HCT116 (cell line): Measurements from ENCODE around the gene SLTM. TPM values are rescaled to one million over a fixed set of nuclear protein-coding genes. Genes with fewer than 3 reads are reported as not detected.

Experiments used
- ATAC-seq: fragments of 200-7000 bp; cut with Tn5 transposase; 2 replicates; pipeline ENCODE4 v1.9.1; 2020; ENCODE audit warnings: mild to moderate bottlenecking, moderate library complexity
- BruUV-seq: library from RNA; stranded (reverse); fragments of 400-500 nt; replicated peaks from 2 replicates; lab custom pipeline; 2021; lab: Mats Ljungman, UMichigan
- CTCF ChIA-PET: fragments of 300-600 bp; sonication (Branson Sonifier 250); formaldehyde crosslinking; loops from one replicate; lab custom pipeline; 2021; ENCODE audit warnings: antibody characterized with exemption; lab: Charles Lee
- POLR2A ChIA-PET: fragments of 300-600, 350-600 bp; sonication (Branson Sonifier 250); formaldehyde crosslinking; loops from one replicate; lab custom pipeline; 2021; ENCODE audit warnings: antibody characterized with exemption; lab: Charles Lee
- RAD21 ChIA-PET, 2 experiments: fragments of 300-600 bp; sonication (Branson Sonifier 250); formaldehyde crosslinking; loops; one replicate each; lab custom pipeline; 2023; ENCODE audit warnings: low total read pairs in 2 of 2; ENCODE audit not compliant: uncharacterized antibody in 2 of 2, unreplicated experiment in 2 of 2, low non-redundant PET in 1 of 2; lab: Charles Lee
- DNase-seq: peaks from one replicate; pipeline ENCODE4 v3.0.0-alpha.2; 2010; ENCODE audit warnings: low read depth, low spot score
- H2AFZ ChIP-seq: fragments of 200-600 bp; shearing (Covaris generic), sonication (generic); 2 replicates; pipeline ENCODE4 v1.6.1; 2017; ENCODE audit warnings: low read depth, mixed run types, mixed read lengths, antibody characterized with exemption, low read length; ENCODE audit not compliant: poor library complexity, severe bottlenecking
- H3K27ac ChIP-seq: 2 replicates; pipeline ENCODE4 v1.5.1; 2012; ENCODE audit warnings: low read depth, low read length
- H3K27me3 ChIP-seq: fragments of 200-600 bp; sonication (generic); 2 replicates; pipeline ENCODE4 v1.6.1; 2016; ENCODE audit warnings: mixed run types, low read length, mixed read lengths; ENCODE audit not compliant: insufficient read depth
- H3K36me3 ChIP-seq, 2 experiments: fragments of 200-500 bp in 1 of 2; fragments of 200-600 bp in 1 of 2; sonication (Bioruptor generic) in 1 of 2; sonication (generic) in 1 of 2; 2 replicates each; pipeline versions ENCODE4 v1.5.1 to v1.6.1; 2014 to 2016; ENCODE audit warnings: low read length in 2 of 2, inconsistent platforms in 1 of 2, mixed read lengths in 1 of 2, mixed run types in 1 of 2; ENCODE audit not compliant: insufficient read depth in 2 of 2, control insufficient read depth in 1 of 2
- H3K4me1 ChIP-seq, 2 experiments: fragments of 200-600 bp in 1 of 2; sonication (generic) in 1 of 2; 2 replicates each; pipeline versions ENCODE4 v1.5.1 to v1.6.1; 2012 to 2017; ENCODE audit warnings: low read length in 2 of 2, inconsistent platforms in 1 of 2, mild to moderate bottlenecking in 1 of 2, mixed read lengths in 1 of 2, mixed run types in 1 of 2, moderate library complexity in 1 of 2; ENCODE audit not compliant: insufficient read depth in 2 of 2, control insufficient read depth in 1 of 2
- H3K4me2 ChIP-seq: fragments of 200-600 bp; sonication (generic); 2 replicates; pipeline ENCODE4 v1.6.1; 2017; ENCODE audit warnings: mixed run types, low read length, mixed read lengths
- H3K4me3 ChIP-seq, 2 experiments: fragments of 200-600 bp in 1 of 2; sonication (generic) in 1 of 2; replicated peaks in 1 of 2; 2 replicates each; pipeline ENCODE4 v1.5.1; 2011 to 2016; ENCODE audit warnings: low read length in 2 of 2, control low read depth in 1 of 2, low read depth in 1 of 2, mild to moderate bottlenecking in 1 of 2, mixed read lengths in 1 of 2, mixed run types in 1 of 2
- H3K79me2 ChIP-seq: fragments of 200-600 bp; sonication (generic); 2 replicates; pipeline ENCODE4 v1.6.1; 2017; ENCODE audit warnings: mild to moderate bottlenecking, mixed run types, low read length, moderate library complexity, mixed read lengths; ENCODE audit not compliant: insufficient read depth
- H3K9ac ChIP-seq: fragments of 200-600 bp; sonication (generic); 2 replicates; pipeline ENCODE4 v1.6.1; 2016; ENCODE audit warnings: low read length, mixed read lengths
- H3K9me2 ChIP-seq: fragments of 200-600 bp; sonication (generic), shearing (Covaris generic); 2 replicates; pipeline ENCODE4 v1.6.1; 2017; ENCODE audit warnings: mixed run types, mild to moderate bottlenecking, moderate library complexity; ENCODE audit not compliant: insufficient read depth
- H3K9me3 ChIP-seq, 2 experiments: fragments of 200-500 bp in 1 of 2; fragments of 200-600 bp in 1 of 2; sonication (Bioruptor generic) in 1 of 2; sonication (generic) in 1 of 2; 2 replicates each; pipeline ENCODE4 v1.6.1; 2014 to 2017; ENCODE audit warnings: low read length in 2 of 2, mixed read lengths in 2 of 2, inconsistent platforms in 1 of 2, low read depth in 1 of 2, mild to moderate bottlenecking in 1 of 2, mixed run types in 1 of 2, moderate library complexity in 1 of 2; ENCODE audit not compliant: control insufficient read depth in 1 of 2, insufficient read depth in 1 of 2
- H4K20me1 ChIP-seq: fragments of 200-600 bp; sonication (generic), shearing (Covaris generic); 2 replicates; pipeline ENCODE4 v1.6.1; 2017; ENCODE audit warnings: mixed run types, mild to moderate bottlenecking, moderate library complexity; ENCODE audit not compliant: insufficient read depth
- CBX3 ChIP-seq: IDR thresholded peaks from 2 replicates; pipeline ENCODE4 v1.6.1; 2012; ENCODE audit warnings: low read depth
- CEBPB ChIP-seq: IDR thresholded peaks from 2 replicates; pipeline ENCODE4 v1.6.1; 2012; ENCODE audit warnings: low read depth
- EGR1 ChIP-seq: IDR thresholded peaks from 2 replicates; pipeline ENCODE4 v1.6.1; 2012; ENCODE audit warnings: low read depth
- ELF1 ChIP-seq: IDR thresholded peaks from 2 replicates; pipeline ENCODE4 v1.6.1; 2012; ENCODE audit warnings: low read depth, borderline replicate concordance
- EZH2 ChIP-seq: fragments of 200-600 bp; sonication (generic); IDR thresholded peaks from 2 replicates; pipeline ENCODE4 v1.6.1; 2017; ENCODE audit warnings: antibody characterized with exemption, mixed run types
- FOSL1 ChIP-seq: IDR thresholded peaks from 2 replicates; pipeline ENCODE4 v1.6.1; 2012; ENCODE audit warnings: low read depth
- JUND ChIP-seq: IDR thresholded peaks from 2 replicates; pipeline ENCODE4 v1.6.1; 2012
- POLR2A ChIP-seq: IDR thresholded peaks from 2 replicates; pipeline ENCODE4 v1.7.0; 2011; ENCODE audit warnings: borderline replicate concordance; ENCODE audit not compliant: insufficient read depth, insufficient read length; ENCODE audit errors: extremely low read depth
- POLR2AphosphoS5 ChIP-seq: IDR thresholded peaks from 2 replicates; pipeline ENCODE4 v1.6.1; 2011; ENCODE audit warnings: mild to moderate bottlenecking, low read depth, low read length, moderate library complexity
- RAD21 ChIP-seq: IDR thresholded peaks from 2 replicates; pipeline ENCODE4 v1.6.1; 2012; ENCODE audit warnings: low read depth, mild to moderate bottlenecking
- SIN3A ChIP-seq: IDR thresholded peaks from 2 replicates; pipeline ENCODE4 v1.6.1; 2012; ENCODE audit warnings: low read depth
- TCF7L2 ChIP-seq: IDR thresholded peaks from 2 replicates; pipeline ENCODE4 v1.7.0; 2011; ENCODE audit warnings: borderline replicate concordance, inconsistent platforms; ENCODE audit not compliant: insufficient read depth, insufficient read length; ENCODE audit errors: extremely low read depth
- YY1 ChIP-seq: IDR thresholded peaks from 2 replicates; pipeline ENCODE4 v1.6.1; 2011; ENCODE audit warnings: low read length, low read depth, moderate library complexity, mild to moderate bottlenecking; ENCODE audit not compliant: insufficient replicate concordance; ENCODE audit errors: extremely low read depth
- ZFX ChIP-seq: fragments of 450-650 bp; IDR thresholded peaks from 2 replicates; pipeline ENCODE4 v1.6.1; 2017
- ZNF274 ChIP-seq: fragments of 200-500 bp; sonication (Bioruptor generic); IDR thresholded peaks from 2 replicates; pipeline ENCODE4 v1.6.1; 2014; ENCODE audit warnings: mild to moderate bottlenecking, low read depth, low read length, inconsistent platforms
- intact Hi-C: fragments of 100-400 bp; cut with micrococcal nuclease; formaldehyde crosslinking; loops from 2 replicates; pipeline ENCODE4 v1.10.0; 2022
- total RNA-seq: library from RNA; stranded (reverse); gene quantifications from one replicate; pipeline ENCODE4 v1.2.1, GENCODE V29; 2021; ENCODE audit not compliant: unreplicated experiment
- TF ChIP-seq, protein P1 (sequence below): IDR thresholded peaks from 2 replicates; pipeline ENCODE4 v1.6.1; 2012
- TF ChIP-seq, protein P2 (sequence below): IDR thresholded peaks from 2 replicates; pipeline ENCODE4 v1.6.1; 2012
- TF ChIP-seq, protein P3 (sequence below), 3 experiments: fragments of 200-600 bp in 1 of 3; sonication (generic) in 1 of 3; IDR thresholded peaks in 2 of 3; conservative IDR thresholded peaks in 1 of 3; 2 replicates each; pipeline ENCODE4 v1.5.1; 2012 to 2017; ENCODE audit warnings: low read depth in 2 of 3, low read length in 2 of 3, antibody characterized with exemption in 1 of 3, borderline replicate concordance in 1 of 3, control low read depth in 1 of 3, mild to moderate bottlenecking in 1 of 3, mixed read lengths in 1 of 3, mixed run types in 1 of 3, moderate library complexity in 1 of 3; ENCODE audit not compliant: insufficient read depth in 1 of 3

SLTM gene
- total RNA-seq, 1 experiment from 2014 or later = 88.7 TPM

DNA sequence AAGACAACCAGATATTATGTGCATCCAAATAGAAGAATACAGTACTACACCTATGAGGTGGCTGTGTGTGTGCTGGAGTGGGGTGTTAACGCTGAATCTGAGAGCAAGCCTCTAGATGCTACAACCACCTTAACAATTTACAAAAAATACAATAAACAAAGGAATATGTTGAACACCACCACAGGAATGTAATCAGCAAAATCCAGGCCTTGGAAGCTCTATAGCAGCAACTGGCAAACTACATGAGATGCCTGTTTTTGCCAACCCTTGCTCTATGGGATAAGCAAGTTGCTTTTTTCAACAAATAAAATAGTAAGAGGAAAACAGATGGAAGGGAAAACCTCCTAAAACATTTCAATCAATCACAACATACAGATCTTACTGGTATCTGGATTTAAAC is 23.9 kb downstream of the SLTM start:
- RAD21 ChIA-PET = no interaction called here
- Histone ChIP-seq H3K9ac (no peak overlapping the region), H3K36me3 (peaks cover 25 to 35% of the 10 kb centered on the region in 2 experiments), H3K9me3 (no peaks in the 10 kb centered on the region), H3K4me2 (no peak overlapping the region), H3K9me2 (no peaks in the 10 kb centered on the region), H2AFZ (no peak overlapping the region), H3K79me2 (peaks cover 91% of the 10 kb centered on the region), H3K27me3 (no peaks in the 10 kb centered on the region), H4K20me1 (peaks cover 7% of the 10 kb centered on the region), H3K27ac (no peak overlapping the region), H3K4me3 (no peak overlapping the region), H3K4me1 (no peaks in the 10 kb centered on the region)
- POLR2A ChIA-PET = no interaction called here
- no peak for TF ChIP-seq POLR2AphosphoS5
- TF ChIP-seq, protein P1, sequence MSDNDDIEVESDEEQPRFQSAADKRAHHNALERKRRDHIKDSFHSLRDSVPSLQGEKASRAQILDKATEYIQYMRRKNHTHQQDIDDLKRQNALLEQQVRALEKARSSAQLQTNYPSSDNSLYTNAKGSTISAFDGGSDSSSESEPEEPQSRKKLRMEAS = no peak
- TF ChIP-seq YY1 = no peak
- TF ChIP-seq CBX3 = no peak
- TF ChIP-seq SIN3A = no peak
- no peak for TF ChIP-seq EZH2
- no peak for TF ChIP-seq TCF7L2
- TF ChIP-seq ZNF274 = no peak
- BruUV-seq = no TSS peak
- ATAC-seq (no peak), DNase-seq (no peak)
- intact Hi-C loops = no loop called here
- CTCF ChIA-PET = no interaction called here

DNA sequence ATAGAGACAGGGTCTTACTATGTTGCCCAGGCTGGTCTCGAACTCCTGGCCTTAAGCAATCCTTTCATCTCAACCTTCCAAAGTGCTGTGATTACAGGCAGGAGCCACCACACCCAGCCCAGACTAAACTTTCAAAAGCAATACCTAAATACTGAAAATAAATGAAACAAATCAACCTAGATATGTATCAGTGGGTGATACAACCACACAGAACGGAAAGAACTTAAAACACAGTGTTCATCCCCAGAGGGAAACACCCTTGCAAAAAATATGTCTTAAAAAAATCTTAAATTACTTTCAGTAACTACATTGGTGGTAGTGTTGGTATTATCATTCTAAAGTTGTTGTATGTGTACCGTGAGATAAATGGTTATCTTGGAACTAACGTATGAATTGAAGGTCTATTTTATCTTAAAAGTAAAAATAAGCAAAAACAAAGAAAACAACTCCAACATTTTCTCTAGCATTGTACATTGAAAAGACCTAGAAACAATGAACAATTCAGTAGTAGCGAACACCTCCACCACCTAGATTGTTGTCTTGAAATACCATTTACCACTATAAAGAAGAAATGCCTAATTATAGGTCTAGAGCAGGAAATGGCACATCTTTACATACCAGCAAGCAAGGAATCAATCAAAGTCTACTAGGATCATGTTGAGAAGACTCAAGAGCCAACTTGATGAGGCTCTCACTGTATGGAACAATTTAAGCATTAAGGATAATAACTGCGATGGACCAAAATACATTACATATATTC is 24.7 kb downstream of the SLTM start:
- no TSS peak for BruUV-seq
- no peak overlapping the region for H3K4me2 ChIP-seq
- H3K9ac ChIP-seq = no peak overlapping the region
- intact Hi-C loops = no loop called here
- no peaks in the 10 kb centered on the region for H3K9me2 ChIP-seq
- no peaks in the 10 kb centered on the region for H3K9me3 ChIP-seq
- H3K27me3 ChIP-seq = no peaks in the 10 kb centered on the region
- H2AFZ ChIP-seq = no peak overlapping the region
- DNase-seq (no peak), ATAC-seq (no peak)
- no peaks in the 10 kb centered on the region for H3K4me1 ChIP-seq
- POLR2A ChIA-PET = no interaction called here
- peaks cover 91% of the 10 kb centered on the region for H3K79me2 ChIP-seq
- peaks cover 7% of the 10 kb centered on the region for H4K20me1 ChIP-seq
- H3K4me3 ChIP-seq = no peak overlapping the region
- H3K27ac ChIP-seq = no peak overlapping the region
- RAD21 ChIA-PET = no interaction called here
- CTCF ChIA-PET = no interaction called here
- peaks cover 23 to 26% of the 10 kb centered on the region in 2 experiments for H3K36me3 ChIP-seq
- no peak for TF ChIP-seq YY1
- TF ChIP-seq RAD21 = no peak
- TF ChIP-seq JUND = no peak
- TF ChIP-seq SIN3A = no peak
- no peak for TF ChIP-seq ZFX
- no peak for TF ChIP-seq CEBPB
- TF ChIP-seq, protein P1 = no peak
- no peak for TF ChIP-seq ELF1
- no peak for TF ChIP-seq CBX3
- TF ChIP-seq FOSL1 = no peak
- TF ChIP-seq, protein P2, sequence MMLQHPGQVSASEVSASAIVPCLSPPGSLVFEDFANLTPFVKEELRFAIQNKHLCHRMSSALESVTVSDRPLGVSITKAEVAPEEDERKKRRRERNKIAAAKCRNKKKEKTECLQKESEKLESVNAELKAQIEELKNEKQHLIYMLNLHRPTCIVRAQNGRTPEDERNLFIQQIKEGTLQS = no peak
- no peak for TF ChIP-seq EGR1
- TF ChIP-seq, protein P3, sequence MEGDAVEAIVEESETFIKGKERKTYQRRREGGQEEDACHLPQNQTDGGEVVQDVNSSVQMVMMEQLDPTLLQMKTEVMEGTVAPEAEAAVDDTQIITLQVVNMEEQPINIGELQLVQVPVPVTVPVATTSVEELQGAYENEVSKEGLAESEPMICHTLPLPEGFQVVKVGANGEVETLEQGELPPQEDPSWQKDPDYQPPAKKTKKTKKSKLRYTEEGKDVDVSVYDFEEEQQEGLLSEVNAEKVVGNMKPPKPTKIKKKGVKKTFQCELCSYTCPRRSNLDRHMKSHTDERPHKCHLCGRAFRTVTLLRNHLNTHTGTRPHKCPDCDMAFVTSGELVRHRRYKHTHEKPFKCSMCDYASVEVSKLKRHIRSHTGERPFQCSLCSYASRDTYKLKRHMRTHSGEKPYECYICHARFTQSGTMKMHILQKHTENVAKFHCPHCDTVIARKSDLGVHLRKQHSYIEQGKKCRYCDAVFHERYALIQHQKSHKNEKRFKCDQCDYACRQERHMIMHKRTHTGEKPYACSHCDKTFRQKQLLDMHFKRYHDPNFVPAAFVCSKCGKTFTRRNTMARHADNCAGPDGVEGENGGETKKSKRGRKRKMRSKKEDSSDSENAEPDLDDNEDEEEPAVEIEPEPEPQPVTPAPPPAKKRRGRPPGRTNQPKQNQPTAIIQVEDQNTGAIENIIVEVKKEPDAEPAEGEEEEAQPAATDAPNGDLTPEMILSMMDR (IDR thresholded peaks at IDR 0.05 in 2 of 3, conservative IDR thresholded peaks at IDR 0.05 in 1 of 3; ENCODE audit: borderline replicate concordance in 1 of 3, insufficient read depth in 1 of 3, low read depth in 2 of 3, low read length in 2 of 3) = no peak
- no peak for TF ChIP-seq POLR2A
- no peak for TF ChIP-seq EZH2
- no peak for TF ChIP-seq POLR2AphosphoS5
